HFF-Myc (cell line): ENCODE results near the gene CELF4.

Source experiments
- DNase-seq: peaks from one replicate; pipeline ENCODE4 v3.0.0-alpha.2; 2011; ENCODE audit warnings: low read depth; ENCODE audit errors: extremely low read depth
- H3K4me3 ChIP-seq: replicated peaks from 2 replicates; pipeline ENCODE4 v1.5.1; 2011; ENCODE audit warnings: low read depth, mild to moderate bottlenecking, control low read depth, low read length
- TF ChIP-seq, protein P1 (sequence below): IDR thresholded peaks from 2 replicates; pipeline ENCODE4 v1.5.1; 2012; ENCODE audit warnings: mild to moderate bottlenecking, low read depth, low read length, control low read depth; ENCODE audit errors: missing control alignments

The CELF4 gene

DNA sequence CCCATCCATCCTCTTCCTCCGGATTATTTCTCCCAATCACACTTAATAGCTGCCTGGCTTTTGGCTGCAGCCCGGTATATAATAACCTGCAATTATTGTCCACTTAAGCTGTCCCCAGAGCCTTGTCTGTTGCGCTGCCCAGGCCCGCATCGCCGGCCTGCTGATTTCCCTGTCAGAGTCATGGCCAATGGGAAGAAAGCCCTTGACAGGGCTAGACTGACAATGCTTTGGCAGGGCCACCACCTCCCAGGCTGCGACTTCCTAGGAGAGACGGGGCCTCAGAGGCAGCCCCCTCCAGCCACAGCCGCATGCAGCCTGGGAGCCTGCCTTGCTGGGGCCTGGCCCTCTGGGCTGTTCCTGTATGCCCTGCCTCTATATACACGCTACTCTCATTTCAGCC lies 10.0 kb upstream of the CELF4 start:
- DNase-seq: no peak
- TF ChIP-seq, protein P1, sequence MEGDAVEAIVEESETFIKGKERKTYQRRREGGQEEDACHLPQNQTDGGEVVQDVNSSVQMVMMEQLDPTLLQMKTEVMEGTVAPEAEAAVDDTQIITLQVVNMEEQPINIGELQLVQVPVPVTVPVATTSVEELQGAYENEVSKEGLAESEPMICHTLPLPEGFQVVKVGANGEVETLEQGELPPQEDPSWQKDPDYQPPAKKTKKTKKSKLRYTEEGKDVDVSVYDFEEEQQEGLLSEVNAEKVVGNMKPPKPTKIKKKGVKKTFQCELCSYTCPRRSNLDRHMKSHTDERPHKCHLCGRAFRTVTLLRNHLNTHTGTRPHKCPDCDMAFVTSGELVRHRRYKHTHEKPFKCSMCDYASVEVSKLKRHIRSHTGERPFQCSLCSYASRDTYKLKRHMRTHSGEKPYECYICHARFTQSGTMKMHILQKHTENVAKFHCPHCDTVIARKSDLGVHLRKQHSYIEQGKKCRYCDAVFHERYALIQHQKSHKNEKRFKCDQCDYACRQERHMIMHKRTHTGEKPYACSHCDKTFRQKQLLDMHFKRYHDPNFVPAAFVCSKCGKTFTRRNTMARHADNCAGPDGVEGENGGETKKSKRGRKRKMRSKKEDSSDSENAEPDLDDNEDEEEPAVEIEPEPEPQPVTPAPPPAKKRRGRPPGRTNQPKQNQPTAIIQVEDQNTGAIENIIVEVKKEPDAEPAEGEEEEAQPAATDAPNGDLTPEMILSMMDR: no peak
- H3K4me3 ChIP-seq: no peak overlapping the region

DNA sequence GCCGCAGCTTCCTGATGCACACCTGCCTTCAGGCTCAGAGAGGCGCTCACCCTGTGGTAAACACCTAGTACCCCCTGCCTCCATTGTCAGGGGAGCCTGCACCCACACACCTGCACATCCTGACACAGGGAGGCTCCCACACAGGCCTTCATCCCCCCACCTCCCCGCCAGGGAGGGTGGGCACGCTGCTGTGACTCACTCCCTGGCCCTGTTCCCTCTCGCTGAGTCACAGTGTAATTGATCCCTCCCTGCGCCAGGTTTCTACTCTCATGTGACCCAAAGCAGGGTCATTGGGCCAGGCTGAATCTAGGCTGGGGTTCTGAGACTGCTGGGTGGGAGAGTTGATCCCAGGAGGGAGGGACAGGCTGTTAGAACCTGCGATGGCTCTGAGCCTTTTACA lies 8.5 kb upstream of the CELF4 start:
- no peak for DNase-seq
- TF ChIP-seq, protein P1: no peak
- H3K4me3 ChIP-seq: no peak overlapping the region

GRCh38 chr18:37572736-37573135 lies 7.1 kb upstream of the CELF4 start:
- TF ChIP-seq, protein P1: no peak
- H3K4me3 ChIP-seq: no peak overlapping the region
- no peak for DNase-seq

GRCh38 chr18:37571266-37571665 lies 5.7 kb upstream of the CELF4 start:
- H3K4me3 ChIP-seq: no peak overlapping the region
- DNase-seq: no peak
- TF ChIP-seq, protein P1: no peak

DNA sequence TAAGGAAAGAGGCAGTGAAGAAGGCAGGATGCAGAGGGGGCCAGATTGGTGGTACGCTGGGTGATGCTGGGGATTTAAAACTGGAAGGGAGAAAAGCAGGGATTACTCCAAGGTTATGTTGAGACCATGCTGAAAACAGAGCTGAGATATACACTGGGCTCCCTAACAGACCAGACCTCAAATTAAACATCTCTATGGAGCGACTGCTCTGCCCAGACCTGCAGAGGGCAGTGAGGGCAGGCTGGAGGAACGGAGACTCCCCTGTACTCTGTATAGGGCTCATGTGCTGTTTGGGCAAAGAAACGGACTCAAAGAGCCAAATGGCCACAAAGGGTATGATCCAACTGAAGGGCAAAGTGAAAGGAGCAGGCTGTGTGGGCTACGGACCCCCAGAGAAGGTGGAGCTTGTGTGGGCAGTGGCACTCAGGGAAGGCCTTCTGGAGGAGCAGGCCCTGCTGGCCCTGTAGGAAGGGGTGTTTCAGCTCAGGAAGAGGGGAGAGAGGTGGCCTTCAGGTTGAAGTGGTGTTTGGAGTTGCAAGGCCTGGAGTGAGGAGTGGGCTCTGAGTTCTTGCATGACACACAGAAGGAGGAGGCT lies 4.8 kb upstream of the CELF4 start:
- H3K4me3 ChIP-seq: no peak overlapping the region
- DNase-seq: no peak
- TF ChIP-seq, protein P1: no peak

- TF ChIP-seq, protein P1: no peak
- no peak for DNase-seq
- H3K4me3 ChIP-seq: no peak overlapping the region
Observed at GRCh38 chr18:37568671-37569070, 3.1 kb upstream of the CELF4 start.

DNA sequence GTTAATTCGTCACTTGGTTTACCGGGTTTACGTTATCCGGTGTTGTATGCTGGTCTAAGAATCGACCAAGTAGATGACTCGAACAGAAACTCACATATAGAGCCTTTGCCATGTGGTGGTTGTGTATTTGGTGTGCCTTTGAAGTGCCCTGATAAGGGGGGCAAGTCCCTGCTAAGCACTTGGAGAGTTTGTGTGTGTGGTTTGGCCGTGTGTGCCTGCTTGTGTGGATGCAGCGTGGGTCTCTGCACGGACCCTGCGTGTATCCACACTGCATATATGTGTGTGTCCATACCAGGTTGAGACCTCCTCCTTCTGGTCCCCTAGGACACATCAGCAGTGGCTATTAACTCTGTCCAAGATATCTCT lies 2.4 kb upstream of the CELF4 start:
- DNase-seq: no peak
- H3K4me3 ChIP-seq: no peak overlapping the region
- TF ChIP-seq, protein P1: no peak
